ENCODE data around the gene HES7. TPM values are rescaled to one million over a fixed set of nuclear protein-coding genes. Genes with fewer than 3 reads are reported as not detected.

HES7 gene
- total and polyA plus RNA-seq, 4 donors = not detected

Small RNA genes lying within 50 kb of the gene (small RNA-seq; reads per million reads assigned to genes)
- gene MIR4314 = not detected

Other genes with a start within 250 kb of the HES7 start
- gene CHD3, start 235.3 kb downstream of the HES7 start, total RNA-seq = 10 to 100 TPM; 11.0 to 14.4 TPM
- 1 to 10 TPM; 1.9 to 3.4 TPM for gene CHD3, start 235.3 kb downstream of the HES7 start, polyA plus RNA-seq
- 1 to 10 TPM in 1 of 2 donors, under 1 TPM in 1; 0.33 to 1.4 TPM for gene RNF227, start 207.8 kb downstream of the HES7 start, total RNA-seq
- gene RNF227, start 207.8 kb downstream of the HES7 start, polyA plus RNA-seq = under 1 TPM; 0.17 to 0.31 TPM
- under 1 TPM; 0.23 to 0.67 TPM for gene KCNAB3, start 194.2 kb downstream of the HES7 start, total RNA-seq
- under 1 TPM; 0.42 to 0.43 TPM for gene KCNAB3, start 194.2 kb downstream of the HES7 start, polyA plus RNA-seq
- 10 to 100 TPM; 15.9 to 18.4 TPM for gene TRAPPC1, start 192.2 kb downstream of the HES7 start, total RNA-seq
- gene TRAPPC1, start 192.2 kb downstream of the HES7 start, polyA plus RNA-seq = 10 to 100 TPM; 95.9 to 96.9 TPM
- 10 to 100 TPM; 10.5 to 12.0 TPM for gene CNTROB, start 191.9 kb downstream of the HES7 start, total RNA-seq
- gene CNTROB, start 191.9 kb downstream of the HES7 start, polyA plus RNA-seq = 1 to 10 TPM; 2.2 to 6.7 TPM
- gene GUCY2D, start 121.5 kb downstream of the HES7 start, total RNA-seq = under 1 TPM in 1 of 2 donors, not detected in 1; 0.09 TPM
- gene GUCY2D, start 121.5 kb downstream of the HES7 start, polyA plus RNA-seq = under 1 TPM in 1 of 2 donors, not detected in 1; 0.14 TPM
- 1 to 10 TPM in 1 of 2 donors, under 1 TPM in 1; 0.92 to 1.0 TPM for gene ALOX15B, start 85.0 kb downstream of the HES7 start, total RNA-seq
- gene ALOX15B, start 85.0 kb downstream of the HES7 start, polyA plus RNA-seq = under 1 TPM; 0.16 to 0.19 TPM
- gene ALOX12B, start 36.4 kb downstream of the HES7 start, total RNA-seq = not detected
- gene ALOX12B, start 36.4 kb downstream of the HES7 start, polyA plus RNA-seq = not detected
- not detected for gene ALOXE3, start 5.6 kb downstream of the HES7 start, total RNA-seq
- gene ALOXE3, start 5.6 kb downstream of the HES7 start, polyA plus RNA-seq = not detected
- 10 to 100 TPM; 10.1 to 71.6 TPM for gene PER1, start 28.3 kb upstream of the HES7 start, total RNA-seq
- 10 to 100 TPM; 24.9 to 34.6 TPM for gene PER1, start 28.3 kb upstream of the HES7 start, polyA plus RNA-seq
- 1 to 10 TPM; 4.2 to 9.0 TPM for gene VAMP2, start 38.8 kb upstream of the HES7 start, total RNA-seq
- gene VAMP2, start 38.8 kb upstream of the HES7 start, polyA plus RNA-seq = 10 to 100 TPM; 11.4 to 25.9 TPM
- 1 to 10 TPM; 4.5 to 8.4 TPM for gene TMEM107, start 52.3 kb upstream of the HES7 start, total RNA-seq
- 1 to 10 TPM; 3.0 to 3.9 TPM for gene TMEM107, start 52.3 kb upstream of the HES7 start, polyA plus RNA-seq
- gene BORCS6, start 66.1 kb upstream of the HES7 start, total RNA-seq = 1 to 10 TPM; 5.1 to 6.8 TPM
- gene BORCS6, start 66.1 kb upstream of the HES7 start, polyA plus RNA-seq = 1 to 10 TPM; 4.1 to 6.4 TPM
- gene AURKB, start 86.5 kb upstream of the HES7 start, total RNA-seq = 10 to 100 TPM in 1 of 2 donors, under 1 TPM in 1; 0.42 to 25.9 TPM
- 1 to 10 TPM; 1.8 to 4.3 TPM for gene AURKB, start 86.5 kb upstream of the HES7 start, polyA plus RNA-seq
- 10 to 100 TPM in 1 of 2 donors, 1 to 10 TPM in 1; 5.9 to 10.0 TPM for gene CTC1, start 124.0 kb upstream of the HES7 start, total RNA-seq
- gene CTC1, start 124.0 kb upstream of the HES7 start, polyA plus RNA-seq = 1 to 10 TPM; 5.5 to 9.3 TPM
- gene PFAS, start 125.2 kb upstream of the HES7 start, total RNA-seq = 10 to 100 TPM; 13.7 to 18.5 TPM
- gene PFAS, start 125.2 kb upstream of the HES7 start, polyA plus RNA-seq = 1 to 10 TPM; 6.0 to 7.9 TPM
- gene RANGRF, start 164.6 kb upstream of the HES7 start, total RNA-seq = 1 to 10 TPM; 6.9 to 7.6 TPM
- gene RANGRF, start 164.6 kb upstream of the HES7 start, polyA plus RNA-seq = 10 to 100 TPM; 10.3 to 19.9 TPM
- 1 to 10 TPM in 1 of 2 donors, under 1 TPM in 1; 0.84 to 1.2 TPM for gene SLC25A35, start 171.3 kb upstream of the HES7 start, total RNA-seq
- 1 to 10 TPM; 1.2 to 1.6 TPM for gene SLC25A35, start 171.3 kb upstream of the HES7 start, polyA plus RNA-seq
- 1 to 10 TPM; 1.4 to 1.9 TPM for gene ARHGEF15, start 186.1 kb upstream of the HES7 start, total RNA-seq
- gene ARHGEF15, start 186.1 kb upstream of the HES7 start, polyA plus RNA-seq = 1 to 10 TPM; 1.6 to 2.1 TPM
- gene ODF4, start 215.7 kb upstream of the HES7 start, total RNA-seq = not detected
- gene ODF4, start 215.7 kb upstream of the HES7 start, polyA plus RNA-seq = not detected